Measurements from ENCODE around the gene FXYD1.

The FXYD1 gene

DNA sequence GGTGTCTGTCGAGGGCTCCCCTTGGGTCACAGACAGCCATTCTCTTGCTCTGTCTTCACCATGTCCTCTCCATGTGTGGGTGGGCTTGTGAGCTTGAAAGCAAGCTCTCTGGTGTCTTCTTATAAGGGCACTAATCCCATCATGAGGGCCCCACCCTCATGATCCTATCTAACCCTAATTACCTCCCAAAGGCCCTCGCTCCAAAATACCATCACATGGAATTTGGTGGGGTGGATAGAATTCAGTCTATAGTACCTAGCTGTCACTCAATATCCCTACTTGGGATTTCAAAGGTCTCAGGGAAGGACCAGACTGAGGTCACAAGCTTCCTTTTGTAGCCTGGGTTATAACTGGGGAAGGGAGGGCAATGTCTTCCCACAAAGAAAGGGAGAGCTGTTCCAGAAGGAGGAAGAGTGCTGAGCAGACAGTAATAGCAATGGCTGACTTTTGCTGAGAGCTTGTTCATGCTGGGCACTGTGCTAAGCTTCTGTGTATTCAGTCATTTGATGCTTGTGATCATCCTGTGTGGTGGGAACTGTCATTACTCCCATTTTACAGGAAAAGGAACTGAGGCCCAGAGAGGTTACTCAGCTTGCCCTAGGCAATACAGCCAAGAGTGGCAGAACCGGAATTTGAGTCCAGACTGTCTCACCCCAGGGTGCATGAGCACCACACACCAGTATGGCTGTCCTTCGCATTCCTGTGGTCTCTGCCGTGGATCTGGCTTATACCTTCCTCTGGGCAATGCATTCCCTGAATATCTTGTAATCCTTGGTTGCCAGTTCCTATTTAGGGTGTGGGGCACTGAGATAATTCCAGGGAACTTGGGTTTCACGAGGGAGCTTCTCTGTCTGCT lies 24.1 kb downstream of the FXYD1 start:
- no peak for DNase-seq (ENCODE audit: low read depth)

DNA sequence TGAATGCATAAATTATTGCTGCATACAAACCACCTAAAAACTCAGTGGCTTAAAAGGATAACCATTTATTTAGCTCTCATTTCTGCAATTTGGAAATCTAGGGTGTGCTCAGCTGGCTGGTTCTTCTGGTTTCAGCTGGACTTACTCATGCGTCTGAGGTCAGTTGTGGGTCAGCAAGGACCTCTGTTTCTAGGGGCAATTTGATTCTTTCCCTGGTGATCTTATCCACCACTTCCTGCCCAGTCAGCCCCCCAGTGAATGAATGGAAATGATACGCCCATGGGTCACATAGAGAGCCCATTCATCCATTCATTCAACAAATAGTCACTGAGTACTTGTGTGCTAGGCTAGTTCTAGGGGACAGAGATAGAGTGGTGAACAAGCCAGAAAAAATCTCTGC lies 25.8 kb downstream of the FXYD1 start:
- DNase-seq (ENCODE audit: low read depth), result no peak

DNA sequence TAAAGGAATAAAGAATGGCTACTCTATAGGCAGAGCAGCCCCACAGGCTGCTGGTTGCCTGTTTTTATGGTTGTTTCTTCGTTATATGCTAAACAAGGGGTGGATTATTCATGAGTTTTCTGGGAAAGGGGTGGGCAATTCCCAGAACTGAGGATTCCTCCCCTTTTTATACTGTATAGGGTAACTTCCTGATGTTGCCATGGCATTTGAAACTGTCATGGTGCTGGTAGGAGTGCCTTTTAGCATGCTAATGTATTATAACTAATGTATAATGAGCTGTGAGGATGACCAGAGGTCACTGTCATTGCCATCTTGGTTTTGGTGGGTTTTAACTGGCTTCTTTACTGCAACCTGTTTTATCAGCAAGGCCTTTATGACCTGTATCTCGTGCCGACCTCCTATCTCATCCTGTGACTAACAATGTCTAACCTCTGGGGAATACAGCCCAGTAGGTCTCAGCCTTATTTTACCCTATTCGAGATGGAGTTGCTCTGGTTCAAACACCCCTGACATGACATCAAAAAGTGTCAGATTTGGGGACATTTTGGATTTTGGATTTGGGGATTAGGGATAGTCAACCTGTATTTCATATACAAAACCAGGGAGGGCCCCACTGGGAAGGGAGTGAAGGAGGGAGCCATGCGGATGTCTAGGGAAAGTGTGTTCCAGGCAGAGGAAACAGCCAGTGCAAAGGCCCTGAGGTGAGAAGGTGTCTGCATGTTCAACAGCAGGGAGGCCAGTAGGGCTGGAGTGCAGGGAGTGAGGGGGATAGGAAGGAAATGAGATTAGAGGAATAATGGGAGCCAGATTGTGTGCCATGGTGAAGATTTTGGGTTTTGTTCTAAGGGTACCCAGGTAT lies 26.8 kb downstream of the FXYD1 start:
- DNase-seq (ENCODE audit: low read depth), result no peak

DNA sequence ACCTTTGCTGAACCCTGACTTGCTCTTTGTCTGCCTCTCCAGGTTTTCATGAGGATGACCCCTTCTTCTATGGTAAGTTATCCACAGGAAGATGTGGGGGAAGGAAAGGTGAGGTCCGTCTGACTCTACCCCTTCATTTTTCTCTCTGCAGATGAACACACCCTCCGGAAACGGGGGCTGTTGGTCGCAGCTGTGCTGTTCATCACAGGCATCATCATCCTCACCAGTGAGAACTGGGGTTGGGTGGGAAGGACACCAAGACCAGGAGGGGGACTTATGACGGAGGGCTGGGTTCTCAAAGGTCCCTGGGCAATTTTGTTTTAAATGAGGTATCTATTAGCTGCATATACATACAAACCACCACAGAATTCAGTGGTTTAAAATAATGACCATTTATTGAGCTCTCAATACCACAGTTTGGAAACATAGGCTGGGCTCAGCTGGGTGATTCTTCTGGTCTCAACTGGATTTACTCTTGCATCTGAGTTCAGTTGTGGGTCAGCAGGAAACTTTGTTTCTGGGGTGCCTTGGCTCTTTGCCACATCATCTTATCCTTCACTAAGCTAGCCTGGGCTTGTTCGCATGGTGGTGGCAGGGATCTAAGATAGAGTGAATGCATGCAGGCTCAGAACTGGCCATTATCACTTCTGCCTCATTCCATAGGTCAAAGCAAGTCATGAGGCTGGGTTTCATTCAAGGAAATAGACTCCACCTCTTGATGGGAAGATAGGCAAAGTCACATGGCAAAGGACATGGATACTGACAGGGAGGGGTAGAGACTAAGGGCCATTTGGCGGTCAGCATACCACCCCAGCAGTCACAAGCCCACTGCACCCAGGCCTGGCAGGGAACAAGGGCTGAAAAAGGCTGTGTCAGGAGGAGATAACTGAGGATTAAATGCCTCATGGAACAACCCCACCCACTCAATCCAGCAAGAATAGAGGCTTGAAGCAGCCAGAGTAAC lies 27.8 kb downstream of the FXYD1 start:
- DNase-seq (ENCODE audit: low read depth), result no peak

DNA sequence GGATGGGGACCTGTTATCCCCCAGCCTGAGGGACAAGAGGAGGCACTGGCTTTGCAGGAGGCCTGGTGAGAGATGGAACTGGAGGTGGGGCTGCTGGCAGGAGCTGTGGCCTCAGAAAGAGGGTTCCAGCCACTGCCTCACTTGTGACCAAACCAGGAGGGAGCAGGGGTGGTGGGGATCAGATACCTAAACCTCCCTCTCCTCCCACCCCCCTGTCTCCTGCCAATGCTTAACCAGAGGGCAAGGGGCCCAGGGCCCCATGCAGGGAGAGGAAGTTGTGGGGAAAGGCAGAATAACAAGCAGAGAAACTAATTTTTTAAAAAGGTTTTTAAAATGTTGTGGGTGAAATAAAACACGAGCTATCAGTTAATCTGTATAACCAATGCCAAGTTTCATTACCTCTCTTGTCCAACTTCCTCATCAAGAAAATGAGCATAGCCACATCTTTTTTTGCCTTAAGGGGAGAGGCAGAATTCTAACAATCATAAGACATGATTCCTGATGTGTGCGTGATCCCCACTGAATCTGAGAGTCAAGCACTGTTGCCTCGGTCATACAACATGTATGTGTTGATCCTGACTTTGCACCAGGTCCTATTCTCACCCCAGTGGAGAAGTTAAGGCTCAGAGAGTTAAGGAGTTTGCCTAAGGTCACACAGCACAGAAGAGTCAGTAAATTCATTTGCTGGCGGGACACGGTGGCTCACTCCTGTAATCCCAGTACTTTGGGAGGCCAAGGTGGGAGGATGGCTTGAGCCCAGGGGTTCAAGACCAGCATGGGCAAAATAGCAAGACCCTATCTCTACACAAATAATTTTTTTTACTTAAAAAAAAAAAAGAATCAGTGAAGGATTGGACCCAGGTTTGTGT lies 28.9 kb downstream of the FXYD1 start:
- no peak for DNase-seq (ENCODE audit: low read depth)

DNA sequence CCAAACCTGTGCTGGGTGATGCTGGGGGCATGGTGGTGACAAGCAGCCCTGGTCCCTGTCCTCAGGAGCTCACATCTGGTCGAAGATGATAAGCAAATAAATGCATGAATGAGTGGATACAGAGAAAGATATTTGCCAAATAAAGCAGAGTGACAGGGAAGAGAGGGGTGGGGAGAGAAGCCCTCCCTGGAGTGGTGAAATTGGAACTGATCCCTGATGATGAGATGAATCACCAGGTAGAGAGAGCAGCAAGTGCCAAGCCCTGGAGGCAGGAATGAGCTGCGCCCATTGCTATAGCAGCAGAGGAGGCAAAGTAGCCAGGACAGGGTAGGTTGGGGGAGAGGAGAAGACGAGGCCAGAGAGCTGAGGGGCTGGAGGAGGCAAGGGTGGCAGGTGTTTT lies 29.6 kb downstream of the FXYD1 start:
- DNase-seq (ENCODE audit: low read depth), result no peak

DNA sequence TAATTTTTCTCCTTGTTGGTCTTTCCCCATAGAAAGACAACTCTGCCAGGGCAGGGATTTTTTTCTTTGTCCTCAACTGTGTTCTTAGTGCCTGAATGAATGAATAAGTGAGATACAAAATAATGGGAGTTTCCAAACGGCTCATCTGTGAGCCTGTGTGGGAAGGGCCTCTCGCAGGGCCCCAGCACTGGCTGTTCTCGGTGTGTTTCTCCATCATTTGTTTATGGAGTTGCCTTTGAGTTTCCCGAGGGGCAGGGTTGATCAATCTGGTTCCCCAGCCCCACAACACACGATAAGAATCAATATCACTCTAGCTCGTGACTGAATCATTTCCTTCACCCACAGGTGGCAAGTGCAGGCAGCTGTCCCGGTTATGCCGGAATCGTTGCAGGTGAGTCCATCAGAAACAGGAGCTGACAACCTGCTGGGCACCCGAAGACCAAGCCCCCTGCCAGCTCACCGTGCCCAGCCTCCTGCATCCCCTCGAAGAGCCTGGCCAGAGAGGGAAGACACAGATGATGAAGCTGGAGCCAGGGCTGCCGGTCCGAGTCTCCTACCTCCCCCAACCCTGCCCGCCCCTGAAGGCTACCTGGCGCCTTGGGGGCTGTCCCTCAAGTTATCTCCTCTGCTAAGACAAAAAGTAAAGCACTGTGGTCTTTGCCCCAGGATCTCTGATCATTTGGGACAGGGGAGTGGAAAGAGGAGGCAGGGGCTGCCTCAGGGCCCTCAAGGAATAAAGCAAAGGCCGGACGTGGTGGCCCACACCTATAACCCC lies 30.8 kb downstream of the FXYD1 start:
- DNase-seq (ENCODE audit: low read depth), result no peak

DNA sequence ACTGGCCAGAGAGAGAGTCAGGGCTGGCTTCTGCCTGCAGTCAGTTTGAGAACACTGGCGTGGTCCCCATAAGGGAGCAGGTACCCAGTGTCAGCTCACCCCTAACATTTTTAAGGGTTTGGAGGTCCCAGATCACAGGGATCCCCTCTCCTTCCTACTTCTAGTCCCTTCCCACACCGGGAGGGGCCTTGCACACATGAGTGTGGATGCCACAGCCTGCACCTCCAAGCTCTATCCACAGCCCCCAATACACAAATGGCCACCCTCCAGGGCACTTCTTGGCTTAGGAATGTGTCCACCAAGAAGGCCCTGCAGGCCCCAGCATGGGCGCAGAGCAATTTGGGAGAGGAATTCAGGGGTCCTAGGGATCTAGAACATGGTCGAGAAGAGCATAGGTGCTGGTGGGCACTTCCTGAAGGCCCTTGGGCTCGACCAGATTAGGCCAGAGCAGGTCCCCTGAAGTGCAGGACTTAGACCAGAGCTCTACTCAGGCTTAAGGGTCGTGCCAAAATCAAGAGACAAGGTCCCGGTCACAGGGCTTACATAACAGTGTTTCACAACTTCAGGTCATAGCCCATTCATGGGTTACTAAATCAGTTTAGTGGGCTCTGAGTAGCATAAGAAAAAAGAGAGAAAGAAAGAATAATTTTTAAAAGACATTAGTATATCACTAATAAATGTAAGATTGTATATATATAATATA lies 31.9 kb downstream of the FXYD1 start:
- DNase-seq (ENCODE audit: low read depth), result no peak

DNA sequence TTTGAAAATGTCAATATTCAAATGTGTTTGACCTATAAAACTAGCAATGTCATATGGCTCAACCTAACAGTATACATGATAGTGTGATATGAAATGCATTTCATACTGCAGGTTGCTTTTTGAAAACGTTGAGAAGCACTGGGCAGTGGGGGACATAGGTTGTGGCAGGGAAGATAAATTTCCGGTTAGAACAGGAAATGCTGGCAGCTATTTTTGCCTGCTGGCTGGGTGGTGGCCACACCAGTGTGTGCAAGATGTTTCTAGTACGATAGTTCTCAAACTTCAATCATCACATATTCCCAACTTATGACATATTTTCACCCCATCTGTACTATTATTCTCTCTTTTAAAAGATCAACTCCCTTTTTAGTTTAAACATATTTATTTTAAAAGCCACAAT lies 33.1 kb downstream of the FXYD1 start:
- no peak for DNase-seq (ENCODE audit: low read depth)

DNA sequence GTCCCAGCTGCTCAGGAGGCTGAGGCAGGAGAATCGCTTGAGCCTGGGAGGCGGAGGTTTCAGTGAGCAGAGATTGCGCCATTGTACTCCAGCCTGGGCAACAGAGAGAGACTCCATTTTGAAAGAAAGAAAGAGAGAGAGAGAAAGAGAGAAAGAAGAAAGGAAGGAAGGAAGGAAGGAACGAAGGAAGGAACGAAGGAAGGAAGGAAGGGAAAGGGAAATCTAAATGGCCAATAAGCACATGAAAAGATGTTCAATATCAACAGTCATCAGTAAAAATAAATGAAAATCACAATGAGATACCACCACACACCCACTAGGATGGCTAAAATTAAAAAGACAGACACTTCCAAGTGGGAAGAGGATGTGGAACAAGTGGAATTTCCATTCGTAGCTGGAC lies 35.6 kb downstream of the FXYD1 start:
- no peak for DNase-seq (ENCODE audit: low read depth)

DNA sequence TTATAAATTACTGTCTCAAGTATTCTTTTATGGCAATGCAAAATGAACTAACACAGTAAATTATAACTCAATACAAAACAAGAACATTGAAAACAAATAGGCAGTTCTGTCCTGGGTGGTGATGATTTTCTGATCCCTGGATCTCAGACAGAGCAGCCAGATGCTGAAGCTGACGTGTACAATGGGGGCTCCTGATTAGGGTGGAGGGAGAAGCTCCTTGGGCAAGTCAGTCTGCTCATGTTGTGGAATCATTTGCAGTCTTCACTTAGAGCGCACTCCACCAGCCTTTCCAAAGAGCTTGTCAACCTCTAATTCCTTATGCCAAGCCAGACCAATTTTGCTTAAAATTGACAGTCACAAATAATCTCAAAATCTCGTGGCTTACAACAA lies 37.6 kb downstream of the FXYD1 start:
- DNase-seq (ENCODE audit: low read depth), result no peak

DNA sequence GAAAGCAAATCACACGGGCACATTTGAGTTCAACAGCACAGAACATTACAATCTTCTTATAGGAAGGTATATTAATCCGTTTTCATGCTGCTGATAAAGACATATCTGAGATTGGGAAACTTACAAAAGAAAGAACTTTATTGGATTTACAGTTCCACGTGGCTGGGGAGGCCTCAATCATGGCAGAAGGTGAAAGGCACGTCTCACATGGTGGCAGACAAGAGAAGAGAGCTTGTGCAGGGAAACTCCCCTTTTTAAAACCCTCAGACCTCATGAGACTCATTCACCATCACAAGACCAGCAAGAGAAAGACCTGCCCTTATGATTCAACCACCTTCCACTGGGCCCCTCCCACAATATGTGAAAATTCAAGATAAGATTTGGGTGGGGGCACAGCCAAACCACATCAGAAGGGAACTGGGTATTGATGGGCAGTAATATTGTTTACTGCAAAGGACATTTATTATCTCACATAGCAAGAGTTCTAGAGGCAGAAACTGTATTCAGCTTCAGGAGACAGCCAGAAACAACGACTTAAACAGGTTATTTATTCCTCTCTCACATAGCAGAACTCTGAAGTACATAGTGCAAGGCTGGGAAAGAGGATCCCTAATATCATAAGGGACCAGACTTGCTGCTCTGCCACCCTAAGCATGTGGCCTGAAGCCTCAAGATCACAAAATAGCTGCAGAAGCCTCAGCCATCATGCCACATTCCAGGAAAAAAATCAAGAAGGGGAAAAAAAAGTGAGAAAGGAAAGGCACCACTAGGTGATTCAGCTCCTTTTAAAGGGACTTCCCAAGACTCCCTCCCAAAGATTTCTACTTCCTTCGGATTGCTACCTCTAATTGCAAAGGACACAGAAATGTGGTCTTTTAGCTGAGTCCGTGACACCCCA lies 39.0 kb downstream of the FXYD1 start:
- DNase-seq (ENCODE audit: low read depth), result no peak

DNA sequence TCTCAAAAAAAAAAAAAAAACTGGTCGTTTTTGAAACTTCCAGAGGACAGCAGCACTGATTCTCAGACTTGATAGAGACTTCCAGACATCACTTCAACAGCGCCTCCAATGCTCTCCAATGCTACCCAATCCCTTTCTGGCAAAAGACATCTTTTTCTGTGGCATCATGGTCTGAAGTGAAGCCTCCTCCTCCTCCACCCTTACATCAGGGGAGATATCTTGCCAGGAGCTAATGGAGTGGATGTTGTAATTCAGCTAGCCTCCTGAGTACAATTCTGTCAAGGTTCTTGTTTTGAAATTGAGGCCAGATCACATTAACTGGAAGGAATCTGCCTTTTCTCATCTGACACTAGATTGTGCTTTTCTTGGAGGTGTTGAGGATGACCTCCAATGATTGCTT lies 40.1 kb downstream of the FXYD1 start:
- no peak for DNase-seq (ENCODE audit: low read depth)

DNA sequence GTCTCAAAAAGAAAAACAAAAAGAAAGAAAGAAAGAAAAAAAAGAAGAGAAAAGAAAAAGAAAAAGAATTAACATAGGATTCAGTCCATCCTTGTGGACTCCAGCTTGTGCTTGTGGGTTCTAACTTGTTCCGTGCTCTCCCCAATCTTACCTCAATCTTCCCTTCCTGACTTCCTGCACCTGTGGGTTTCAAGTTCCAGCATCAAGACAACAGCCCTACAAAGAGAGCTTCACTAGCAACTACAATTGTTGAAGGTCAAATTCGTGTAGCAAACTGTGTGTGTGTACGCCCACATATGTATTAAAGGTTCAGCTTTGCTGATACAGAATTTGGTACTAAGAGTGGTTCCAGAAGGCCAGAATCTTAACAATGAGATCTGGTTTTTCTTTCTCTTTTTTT lies 41.2 kb downstream of the FXYD1 start:
- DNase-seq (ENCODE audit: low read depth), result no peak

DNA sequence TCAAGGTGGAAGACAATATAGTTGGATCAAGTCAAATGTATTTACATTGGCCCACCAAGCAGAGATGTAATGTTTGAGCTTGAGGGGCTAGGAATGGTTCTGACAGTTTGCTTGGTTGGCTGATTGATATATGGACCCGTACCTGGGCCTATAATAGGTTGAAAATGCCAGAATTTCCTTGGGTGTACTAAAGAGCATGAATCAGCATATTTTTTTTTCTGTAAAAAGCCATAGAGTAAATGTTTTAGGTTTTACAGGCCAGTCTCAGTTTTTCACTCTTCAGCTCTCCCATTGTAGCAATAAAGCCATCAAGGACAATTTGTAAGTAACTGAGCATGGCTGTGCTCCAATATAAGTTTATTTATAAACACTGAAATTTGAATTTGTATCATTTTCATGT lies 42.8 kb downstream of the FXYD1 start:
- DNase-seq (ENCODE audit: low read depth), result no peak

DNA sequence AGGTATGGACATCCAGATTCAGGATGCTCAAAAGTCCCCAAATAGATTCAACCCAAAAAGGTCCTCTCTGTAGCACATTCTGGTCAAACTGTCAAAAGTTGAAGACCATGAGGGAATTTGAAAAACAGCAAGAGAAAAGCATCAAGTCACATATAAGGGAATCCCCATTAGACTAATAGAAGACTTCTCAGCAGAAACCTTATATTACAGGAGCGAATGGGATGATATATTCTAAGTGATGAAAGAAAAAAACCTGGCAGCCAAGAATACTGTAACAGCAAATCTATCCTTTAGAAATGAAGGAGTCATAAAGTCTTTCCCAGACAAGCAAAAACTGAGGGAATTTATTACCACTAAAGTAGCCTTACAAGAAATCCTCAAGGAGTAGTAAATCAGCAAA lies 45.6 kb downstream of the FXYD1 start:
- no peak for DNase-seq (ENCODE audit: low read depth)

DNA sequence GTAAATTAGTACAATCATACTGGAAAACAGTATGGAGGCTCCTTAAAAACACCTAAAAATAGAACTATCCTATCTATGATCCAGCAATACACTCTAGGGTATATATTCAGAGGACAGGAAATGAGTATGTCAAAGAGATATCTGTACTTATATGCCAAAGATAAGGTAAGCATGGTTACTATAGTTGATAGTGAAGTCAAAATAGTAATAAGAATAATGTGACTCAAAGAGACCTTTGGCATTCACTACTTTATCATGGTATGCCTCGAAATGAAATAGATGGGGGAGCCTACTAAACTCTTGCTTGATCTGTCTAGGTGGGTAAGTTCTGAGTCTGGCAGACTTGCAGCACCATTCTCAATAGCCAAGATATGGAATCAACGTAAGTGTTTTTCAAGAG lies 46.3 kb downstream of the FXYD1 start:
- no peak for DNase-seq (ENCODE audit: low read depth)
